NCI-H1048 (cell line): ENCODE data around the gene TMEM151A.
"Not testable (repeated sequence)": the region's sequence is repeated elsewhere in the genome, so short reads cannot be mapped to it uniquely, and the experiment has no call there.

Experiments
- DNase-seq: peaks from one replicate; lab custom pipeline; 2025; lab: John Stamatoyannopoulos, UW

TMEM151A gene

DNA sequence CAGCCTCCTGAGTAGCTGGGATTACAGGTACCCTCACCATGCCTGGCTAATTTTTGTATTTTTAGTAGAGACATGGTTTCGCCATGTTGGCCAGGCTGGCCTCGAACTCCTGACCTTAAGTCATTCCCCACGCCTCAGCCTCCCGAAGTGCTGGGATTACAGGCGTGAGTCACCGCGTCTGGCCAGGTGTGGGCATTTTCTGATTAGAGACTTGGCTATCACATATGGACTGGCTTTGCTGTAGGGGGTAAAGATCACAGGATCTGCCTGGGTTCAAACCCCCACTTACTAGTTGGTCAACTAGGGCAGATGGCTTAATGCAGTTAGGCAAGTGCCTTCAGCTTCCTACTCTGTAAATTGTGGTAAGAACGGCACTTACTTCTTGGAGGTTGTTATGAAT, 18.6 kb downstream of the TMEM151A start:
- no peak for DNase-seq

DNA sequence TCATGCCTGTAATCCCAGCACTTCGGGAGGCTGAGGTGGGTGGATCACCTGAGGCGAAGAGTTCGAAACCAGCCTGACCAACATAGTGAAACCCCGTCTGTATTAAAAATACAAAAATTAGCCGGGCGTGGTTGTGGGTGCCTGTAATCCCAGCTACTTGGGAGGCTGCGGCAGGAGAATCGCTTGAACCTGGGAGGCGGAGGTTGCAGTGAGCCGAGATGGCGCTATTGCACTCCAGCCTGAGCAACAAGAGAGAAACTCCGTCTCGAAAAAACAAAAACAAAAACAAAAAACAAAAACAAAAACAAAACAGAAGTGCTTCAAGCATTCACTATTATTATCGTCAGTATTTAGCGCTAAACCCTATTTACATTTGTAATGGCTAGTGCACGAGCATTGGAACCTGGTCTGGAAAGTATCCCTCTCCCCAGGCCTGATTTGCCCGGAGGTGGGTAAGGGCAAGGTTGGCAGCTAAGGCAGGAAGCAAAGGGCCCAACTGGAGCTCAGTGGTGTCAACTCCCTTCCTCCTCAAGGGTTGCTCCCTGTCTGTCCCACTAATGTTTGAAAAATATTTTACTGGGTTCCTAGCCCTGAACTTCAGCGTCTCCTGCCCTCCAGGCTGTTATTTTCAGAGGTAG, 19.2 kb downstream of the TMEM151A start:
- not testable (repeated sequence) for DNase-seq

DNA sequence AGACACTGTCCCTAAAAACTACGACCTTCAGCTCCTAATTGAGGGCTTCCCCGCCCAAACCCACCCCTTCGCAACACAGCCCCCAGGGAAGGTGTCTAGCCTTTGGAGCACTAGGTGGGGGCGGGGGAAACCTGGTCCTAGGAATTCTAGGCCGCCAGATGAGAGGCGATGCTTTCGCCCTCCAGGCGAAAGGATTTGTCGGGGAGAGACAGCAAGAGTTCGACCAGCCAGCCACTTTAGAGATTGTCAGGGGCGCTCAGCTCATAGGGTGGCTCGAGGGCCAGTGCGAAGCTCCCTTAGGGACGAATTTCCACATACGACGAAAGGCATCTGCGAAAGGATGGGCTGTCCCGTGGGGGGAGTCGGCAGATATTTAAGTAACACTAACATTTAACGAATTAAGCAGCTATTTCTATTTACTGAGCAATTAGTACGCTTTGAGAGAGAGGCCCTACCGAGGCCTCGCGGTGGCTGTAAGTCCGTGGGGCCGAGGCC, 19.8 kb downstream of the TMEM151A start:
- no peak for DNase-seq

- DNase-seq = peak; percentile 79
Measured at GRCh38 chr11:66311965-66312548, 20.4 kb downstream of the TMEM151A start.

DNA sequence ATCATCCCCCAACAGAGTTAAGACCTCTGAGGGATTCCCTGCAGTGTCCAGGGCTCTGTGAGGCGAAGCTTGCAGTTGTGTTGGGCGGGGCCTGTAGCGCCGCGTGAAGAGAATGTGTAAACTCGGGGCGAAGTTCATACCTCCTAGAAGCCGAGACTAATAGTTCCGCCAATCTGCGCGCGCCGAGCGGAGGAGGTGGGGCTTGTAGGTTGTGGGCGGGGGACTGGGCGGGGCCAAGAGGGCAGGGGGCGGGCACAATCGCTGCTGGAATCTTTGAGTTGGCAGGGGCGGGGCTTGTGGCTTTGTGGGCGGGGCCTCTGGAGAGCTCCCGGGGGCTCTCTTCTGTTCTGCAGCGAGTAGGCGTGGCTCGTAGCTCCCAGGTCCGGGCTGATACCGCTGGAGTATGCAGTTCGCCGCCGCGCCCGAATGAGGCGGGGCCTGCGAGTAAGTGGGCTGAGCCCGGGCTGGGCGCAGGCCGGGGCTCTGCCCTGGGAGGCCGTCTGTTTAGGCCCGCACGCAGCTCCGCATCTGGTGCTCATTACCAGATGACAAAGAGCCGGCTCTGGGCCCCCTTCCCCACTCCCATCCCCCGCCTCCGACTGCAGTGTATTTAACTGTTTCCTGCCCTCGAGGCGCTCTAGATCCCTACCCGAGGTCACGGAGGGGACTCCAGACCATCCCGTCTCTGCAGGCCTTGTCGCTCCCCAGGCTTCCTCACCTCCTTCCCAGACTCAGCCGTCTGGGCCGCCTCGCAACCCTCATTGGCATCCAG, 21.0 kb downstream of the TMEM151A start:
- DNase-seq = peak; percentile 93

DNA sequence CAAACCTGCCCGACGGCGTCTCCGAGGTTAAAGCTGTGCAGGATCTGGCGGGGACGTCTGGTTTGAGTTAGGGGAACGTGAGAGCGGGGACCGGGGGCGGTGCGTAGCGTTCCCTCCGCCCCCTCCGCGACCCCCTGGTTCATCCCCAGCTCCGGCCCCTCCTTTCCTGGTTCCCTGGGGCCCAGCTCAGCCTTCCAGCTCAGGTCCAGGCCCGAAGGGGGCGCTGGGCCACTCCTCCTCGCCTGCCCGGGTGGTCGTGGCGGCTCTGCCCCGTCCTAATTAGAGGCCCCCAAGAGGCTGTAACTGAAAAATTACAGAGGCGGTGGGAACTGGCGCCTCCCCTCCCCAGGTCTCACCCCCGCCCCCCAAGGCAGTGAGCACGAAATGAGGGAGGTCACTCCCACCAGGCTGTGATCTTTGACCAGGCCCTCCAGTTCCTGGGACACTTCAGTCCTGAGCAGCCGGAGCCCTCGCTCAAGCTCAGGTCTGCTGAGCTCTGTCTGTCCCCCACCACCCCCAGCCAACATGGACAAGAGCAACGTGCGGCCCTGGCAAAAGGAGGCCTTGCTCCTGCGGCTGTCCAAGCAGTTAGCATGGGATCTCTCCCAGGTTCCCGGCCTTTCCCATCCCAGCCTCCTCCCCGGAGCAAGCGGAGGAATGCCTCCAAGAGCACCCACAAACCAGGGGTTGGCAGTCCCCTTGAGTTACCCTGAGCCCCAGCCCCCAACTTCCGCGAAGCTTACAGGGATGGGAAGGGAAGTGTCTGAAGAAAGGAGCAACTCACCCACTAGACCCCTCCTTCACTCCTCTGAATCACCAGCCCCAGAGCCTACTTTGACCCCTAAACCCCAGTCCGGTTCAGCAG, 21.9 kb downstream of the TMEM151A start:
- no peak for DNase-seq

GRCh38 chr11:66314186-66314501, 22.4 kb downstream of the TMEM151A start:
- DNase-seq = no peak

GRCh38 chr11:66314561-66315497, 23.1 kb downstream of the TMEM151A start:
- no peak for DNase-seq

- no peak for DNase-seq
Measured at GRCh38 chr11:66315498-66315885, 23.8 kb downstream of the TMEM151A start.

DNA sequence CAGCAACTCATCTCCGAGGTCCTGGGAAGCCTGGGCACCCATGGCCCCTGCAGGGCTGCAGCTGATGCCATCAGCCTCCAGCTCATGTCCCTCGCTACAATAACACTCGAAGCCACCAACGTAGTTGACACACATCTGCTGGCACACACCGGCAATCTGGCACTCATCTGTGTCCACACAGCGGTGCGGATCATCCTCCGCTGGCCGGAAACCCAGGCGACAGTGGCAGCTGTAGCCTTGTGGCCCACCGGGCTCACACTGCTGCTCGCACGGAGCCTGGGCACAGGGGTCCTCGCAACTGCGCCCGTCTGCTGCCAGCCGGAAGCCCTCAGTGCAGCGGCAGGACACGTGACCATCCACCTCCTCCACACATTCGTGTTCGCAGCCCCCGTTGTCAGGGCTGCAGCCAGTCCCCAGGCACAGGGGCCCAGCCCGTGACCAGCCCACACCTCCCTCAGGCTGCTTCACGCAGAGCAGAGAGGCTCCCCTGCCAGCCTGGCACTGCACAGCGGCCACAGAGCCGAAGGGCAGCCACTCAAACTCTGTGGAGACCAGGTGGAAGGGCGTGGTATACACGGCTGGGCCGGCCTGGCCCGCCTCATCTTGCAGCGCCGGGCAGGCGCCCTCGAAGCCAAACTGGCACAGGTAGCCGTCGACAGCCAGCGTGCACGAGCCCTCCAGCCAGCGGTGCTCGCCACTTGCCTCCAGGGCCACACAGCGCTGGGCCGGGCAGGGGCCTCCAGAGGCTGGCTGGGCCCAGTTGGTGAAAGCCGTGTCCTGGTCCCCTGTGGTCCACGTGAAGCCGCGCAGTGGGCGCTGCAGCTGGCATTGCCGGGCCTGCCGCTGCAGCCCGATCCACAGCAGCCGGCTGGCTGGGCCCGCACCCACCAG, 24.5 kb downstream of the TMEM151A start:
- DNase-seq = no peak

- no peak for DNase-seq
Measured at GRCh38 chr11:66316849-66317251, 25.2 kb downstream of the TMEM151A start, which contains the start of gene CD248. Gene CD248, minus strand, starts transcription at chr11:66317044. Its CDS starts 17 bp downstream, at chr11:66317027.

DNA sequence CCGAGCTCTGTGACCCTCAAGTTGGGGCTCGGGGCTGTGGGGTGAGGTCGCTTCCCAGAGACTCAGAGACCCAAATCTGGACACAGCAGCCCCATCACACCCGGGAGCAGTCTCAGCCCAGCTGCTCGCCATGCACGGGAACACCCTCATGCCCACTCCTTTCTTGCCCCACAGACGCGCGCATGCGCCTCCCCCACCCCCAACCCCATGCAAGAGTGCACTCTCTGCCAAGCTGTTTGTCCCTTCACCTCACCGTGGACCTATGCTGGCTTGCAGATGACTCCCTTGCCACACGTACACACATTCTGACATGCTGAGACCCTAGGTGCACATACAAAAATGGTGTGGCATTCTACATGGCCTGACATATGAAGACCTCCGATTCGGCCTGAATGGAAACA, 25.6 kb downstream of the TMEM151A start:
- DNase-seq = no peak

DNA sequence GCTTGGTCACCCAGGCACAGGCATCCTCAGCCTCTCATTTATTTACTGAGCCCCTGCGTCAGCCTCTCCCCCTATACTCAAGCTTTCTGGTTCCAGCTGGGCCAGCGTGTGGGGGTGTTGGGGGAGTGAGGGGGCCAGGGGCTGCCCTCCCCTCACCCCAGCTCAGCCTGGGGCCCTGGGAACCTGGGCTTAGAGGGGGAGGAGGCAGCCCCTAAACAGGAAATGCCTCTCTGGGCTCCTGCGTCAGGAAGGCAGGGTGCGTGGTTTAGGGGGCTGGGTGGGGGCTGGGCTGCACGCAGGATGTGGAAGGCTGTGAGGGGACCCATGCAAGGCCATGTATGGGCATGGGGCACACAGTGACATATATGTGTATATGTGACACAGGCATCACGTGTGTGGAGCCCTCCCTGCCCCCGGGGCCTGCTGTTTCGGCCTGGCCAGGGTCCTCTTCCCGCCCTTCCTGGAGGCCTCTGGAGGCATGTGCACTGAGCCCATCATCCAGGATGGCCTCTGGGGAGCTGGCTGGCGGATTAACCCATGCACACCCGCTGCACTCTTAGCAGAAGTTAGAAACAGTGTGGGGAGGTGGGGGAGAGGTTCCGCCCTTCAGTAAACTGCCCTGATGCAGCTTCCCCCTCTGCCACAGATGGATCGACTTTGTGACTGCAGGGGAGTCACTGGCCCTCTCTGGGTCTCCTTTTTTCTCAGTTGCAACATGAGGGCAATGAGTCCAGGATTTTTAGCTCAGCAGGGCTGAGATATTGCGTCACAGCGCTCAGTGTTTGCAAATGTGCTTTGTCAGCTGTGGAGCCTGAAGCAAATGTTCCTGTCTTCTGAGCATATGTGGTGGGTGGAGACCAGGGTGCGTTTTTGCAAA, 26.3 kb downstream of the TMEM151A start:
- no peak for DNase-seq

DNA sequence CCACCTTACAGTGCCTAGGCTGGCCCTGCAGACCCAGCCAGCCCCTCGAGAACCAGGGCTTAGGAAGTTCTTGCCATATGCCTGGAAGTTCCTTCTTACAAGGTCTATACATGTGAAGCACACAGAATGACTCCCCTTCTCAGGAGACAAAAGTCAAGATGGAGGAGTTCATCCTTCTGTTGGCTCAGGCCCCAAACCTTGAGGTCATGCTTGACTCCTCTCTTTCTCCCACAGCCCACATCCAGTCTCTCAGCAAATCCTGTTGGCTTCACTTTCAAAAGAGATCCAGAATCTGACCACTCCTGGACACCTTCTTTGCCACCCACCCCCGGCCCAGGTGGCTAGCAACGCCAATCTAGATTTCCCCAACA, 26.9 kb downstream of the TMEM151A start:
- DNase-seq = no peak

GRCh38 chr11:66320289-66320688, 28.6 kb downstream of the TMEM151A start:
- not testable (repeated sequence) for DNase-seq

- not testable (repeated sequence) for DNase-seq
Measured at GRCh38 chr11:66320748-66321147, 29.1 kb downstream of the TMEM151A start.

DNA sequence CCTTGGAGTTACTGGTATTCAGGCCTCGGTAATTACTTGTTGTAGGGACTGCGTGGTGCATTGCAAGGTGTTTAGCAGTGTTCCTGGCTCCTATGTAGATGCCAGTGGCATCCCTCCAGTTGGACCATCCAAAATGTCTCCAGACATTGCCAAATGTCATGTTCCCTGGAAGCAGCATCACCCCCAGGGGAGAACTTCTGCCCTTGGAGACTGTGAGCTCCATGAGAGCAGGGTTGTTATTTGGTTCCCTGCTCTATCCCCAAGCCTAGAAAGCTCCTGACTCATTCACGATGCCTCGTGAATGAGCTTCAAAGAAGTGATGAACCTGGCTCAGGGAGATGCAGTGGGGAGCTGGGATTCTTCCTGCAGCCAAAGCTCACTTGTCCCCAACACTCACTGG, 29.9 kb downstream of the TMEM151A start:
- DNase-seq = no peak

DNA sequence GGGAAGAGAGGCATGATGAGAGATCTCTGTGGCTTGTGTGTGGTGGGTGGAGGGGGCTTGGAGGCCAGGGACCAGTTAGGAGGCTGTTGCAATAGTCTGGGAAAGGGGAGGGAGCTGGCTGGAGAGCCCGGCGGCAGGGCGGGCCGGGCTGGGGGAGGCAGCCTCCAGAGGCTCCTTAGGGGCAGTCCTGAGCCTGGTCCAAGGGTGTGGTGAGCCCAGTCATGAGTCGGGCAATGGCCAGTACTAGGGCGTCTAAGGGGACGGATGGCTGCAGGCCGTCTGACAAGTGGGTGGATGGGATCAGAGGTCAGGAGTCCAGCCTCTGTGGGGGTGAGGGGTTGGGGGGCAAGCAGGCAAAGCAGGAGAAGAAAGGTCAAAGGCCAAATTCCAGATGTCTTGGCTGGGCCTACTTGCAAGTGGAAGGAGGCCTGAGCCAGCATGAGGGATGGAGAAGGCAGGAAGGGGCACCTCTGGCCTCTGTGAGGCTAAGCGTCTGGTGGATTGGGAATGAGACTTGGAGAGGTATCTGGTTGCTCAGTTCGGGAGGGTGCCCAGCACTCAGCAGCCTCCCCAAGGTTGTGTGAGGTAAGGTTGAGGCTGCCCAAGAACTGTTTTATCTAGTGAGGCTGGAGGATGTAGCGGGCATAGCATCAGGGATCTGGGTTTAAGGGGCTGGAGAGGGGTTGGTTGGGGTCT, 31.2 kb downstream of the TMEM151A start:
- DNase-seq = no peak
